Measurements from ENCODE around the gene HELZ. TPM values are rescaled to one million over a fixed set of nuclear protein-coding genes. Genes with fewer than 3 reads are reported as not detected.

HELZ gene
- total RNA-seq, 1 donor from 2014 or later, result 72.5 TPM

- DNase-seq (no peak), ATAC-seq (no peak)
- peaks cover 21% of the 10 kb centered on the region for H3K36me3 ChIP-seq
- H3K4me3 ChIP-seq, result no peak overlapping the region
- H3K27ac ChIP-seq, result no peak overlapping the region
- no peaks in the 10 kb centered on the region for H3K4me1 ChIP-seq
- TF ChIP-seq CTCF (IDR thresholded peaks at IDR 0.05), result no peak
- intact Hi-C loops (cut with DNase I), result no loop called here
- no peaks in the 10 kb centered on the region for H3K9me3 ChIP-seq
- no peaks in the 10 kb centered on the region for H3K27me3 ChIP-seq
These were observed 154.7 kb downstream of the HELZ start for GRCh38 chr17:67090341-67090740.

GRCh38 chr17:67088639-67089038, 156.4 kb downstream of the HELZ start:
- DNase-seq, result no peak
- peaks cover 28% of the 10 kb centered on the region for H3K36me3 ChIP-seq
- no peaks in the 10 kb centered on the region for H3K27me3 ChIP-seq
- H3K9me3 ChIP-seq, result no peaks in the 10 kb centered on the region
- ATAC-seq, result no peak
- TF ChIP-seq CTCF (IDR thresholded peaks at IDR 0.05), result no peak
- no peak overlapping the region for H3K27ac ChIP-seq
- intact Hi-C loops (cut with DNase I), result no loop called here
- no peak overlapping the region for H3K4me3 ChIP-seq
- H3K4me1 ChIP-seq, result no peaks in the 10 kb centered on the region

- no peak for TF ChIP-seq CTCF (IDR thresholded peaks at IDR 0.05)
- intact Hi-C loops (cut with DNase I), result no loop called here
- no peak for ATAC-seq
- H3K36me3 ChIP-seq, result peaks cover 46% of the 10 kb centered on the region
- H3K27ac ChIP-seq, result no peak overlapping the region
- no peaks in the 10 kb centered on the region for H3K9me3 ChIP-seq
- H3K4me1 ChIP-seq, result no peaks in the 10 kb centered on the region
- no peak overlapping the region for H3K4me3 ChIP-seq
- DNase-seq, result no peak
- no peaks in the 10 kb centered on the region for H3K27me3 ChIP-seq
These were observed 159.6 kb downstream of the HELZ start for GRCh38 chr17:67085406-67085805.

- Histone ChIP-seq H3K4me3 (no peak overlapping the region), H3K36me3 (peaks cover 58% of the 10 kb centered on the region), H3K27me3 (no peaks in the 10 kb centered on the region), H3K4me1 (peaks cover 4% of the 10 kb centered on the region), H3K9me3 (no peaks in the 10 kb centered on the region), H3K27ac (no peak overlapping the region)
- TF ChIP-seq CTCF (IDR thresholded peaks at IDR 0.05), result no peak
- intact Hi-C loops (cut with DNase I), result no loop called here
- ATAC-seq, result no peak
- no peak for DNase-seq
These were observed 162.9 kb downstream of the HELZ start for GRCh38 chr17:67082107-67082506.

- no peak for ATAC-seq
- H3K36me3 ChIP-seq, result peaks cover 58% of the 10 kb centered on the region
- peaks cover 4% of the 10 kb centered on the region for H3K4me1 ChIP-seq
- H3K27me3 ChIP-seq, result no peaks in the 10 kb centered on the region
- intact Hi-C loops (cut with DNase I), result no loop called here
- TF ChIP-seq CTCF (IDR thresholded peaks at IDR 0.05), result no peak
- DNase-seq, result no peak
- H3K9me3 ChIP-seq, result no peaks in the 10 kb centered on the region
- no peak overlapping the region for H3K4me3 ChIP-seq
- no peak overlapping the region for H3K27ac ChIP-seq
These were observed 164.2 kb downstream of the HELZ start for GRCh38 chr17:67080804-67081203.

- DNase-seq, result no peak
- TF ChIP-seq CTCF (IDR thresholded peaks at IDR 0.05), result no peak
- peaks cover 54% of the 10 kb centered on the region for H3K36me3 ChIP-seq
- no peak for ATAC-seq
- no peaks in the 10 kb centered on the region for H3K9me3 ChIP-seq
- H3K27ac ChIP-seq, result no peak overlapping the region
- peaks cover 4% of the 10 kb centered on the region for H3K4me1 ChIP-seq
- intact Hi-C loops (cut with DNase I), result no loop called here
- H3K27me3 ChIP-seq, result no peaks in the 10 kb centered on the region
- H3K4me3 ChIP-seq, result no peak overlapping the region
These were observed 165.5 kb downstream of the HELZ start for GRCh38 chr17:67079491-67079890.

All from upper lobe of right lung (tissue), 1 donor.